HG02938 (cell line): ENCODE data around the gene CTSK.
"Not testable (repeated sequence)": the region's sequence is repeated elsewhere in the genome, so short reads cannot be mapped to it uniquely, and the experiment has no call there.

Source experiments
- ATAC-seq: cut with Tn5 transposase; IDR thresholded peaks from one replicate; pipeline ENCODE4 v1.9.1; 2021; ENCODE audit warnings: mild to moderate bottlenecking, moderate library complexity; ENCODE audit not compliant: unreplicated experiment

The CTSK gene

DNA sequence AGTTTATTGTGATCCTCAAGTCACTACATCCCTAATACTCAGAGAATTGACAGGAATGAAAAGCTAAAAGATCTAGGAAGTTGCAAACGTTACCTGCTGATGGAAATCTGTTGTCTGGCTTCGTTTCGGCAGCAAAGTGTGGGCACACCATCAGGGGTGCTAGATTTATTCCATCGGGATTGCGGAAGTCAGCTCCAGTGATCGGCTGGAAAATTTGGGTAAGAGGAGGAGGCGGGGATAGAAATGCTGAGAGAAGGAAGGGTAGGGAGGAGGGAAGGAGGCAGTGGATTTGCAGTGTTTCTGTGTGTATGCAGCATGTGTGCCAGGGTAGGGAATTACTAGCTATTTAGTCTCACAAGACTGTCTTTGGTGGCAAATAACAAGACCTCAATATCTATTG is at the start of gene CTSK:
CTSK (minus strand) TSS at position 140 of the 400 bp plus-strand sequence. CDS start 1,455 bp downstream, outside the sequence.
- ATAC-seq, result no peak

DNA sequence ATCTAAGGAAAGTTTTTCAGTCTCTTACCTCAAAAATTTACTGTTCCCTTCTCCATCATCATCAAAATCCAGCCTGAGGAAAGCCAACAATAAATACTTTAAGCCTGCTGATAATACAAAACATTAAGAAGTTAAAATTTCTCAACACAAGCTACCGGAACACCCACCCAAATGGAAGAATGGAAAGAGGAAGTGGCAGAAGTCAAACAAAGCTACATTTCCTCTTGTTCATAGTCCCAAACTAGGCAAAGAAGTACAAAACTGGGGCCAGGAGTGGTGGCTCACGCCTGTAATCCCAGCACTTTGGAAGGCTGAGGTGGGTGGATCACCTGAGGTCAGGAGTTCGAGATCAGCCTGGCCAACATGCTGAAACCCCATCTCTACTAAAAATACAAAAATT is 44.7 kb upstream of the CTSK start:
- not testable (repeated sequence) for ATAC-seq

DNA sequence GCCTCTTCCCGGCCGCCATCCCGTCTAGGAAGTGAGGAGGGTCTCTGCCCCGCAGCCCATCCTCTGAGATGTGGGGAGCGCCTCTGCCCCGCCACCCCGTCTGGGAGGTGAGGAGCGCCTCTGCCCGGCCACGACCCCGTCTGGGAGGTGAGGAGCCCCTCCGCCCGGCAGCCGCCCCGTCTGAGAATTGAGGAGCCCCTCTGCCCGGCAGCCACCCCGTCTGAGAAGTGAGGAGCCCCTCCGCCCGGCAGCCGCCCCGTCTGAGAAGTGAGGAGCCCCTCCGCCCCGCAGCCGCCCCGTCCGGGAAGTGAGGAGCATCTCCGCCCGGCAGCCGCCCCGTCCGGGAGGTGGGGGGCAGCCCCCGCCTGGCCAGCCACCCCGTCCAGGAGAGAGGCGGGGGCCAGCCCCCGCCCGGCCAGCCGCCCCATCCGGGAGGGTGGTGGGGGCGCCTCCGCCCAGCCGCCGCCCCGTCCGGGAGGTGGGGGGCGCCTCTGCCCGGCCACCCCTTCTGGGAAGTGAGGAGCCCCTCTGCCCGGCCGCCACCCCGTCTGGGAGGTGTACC is 42.8 kb upstream of the CTSK start:
- ATAC-seq, result not testable (repeated sequence)

DNA sequence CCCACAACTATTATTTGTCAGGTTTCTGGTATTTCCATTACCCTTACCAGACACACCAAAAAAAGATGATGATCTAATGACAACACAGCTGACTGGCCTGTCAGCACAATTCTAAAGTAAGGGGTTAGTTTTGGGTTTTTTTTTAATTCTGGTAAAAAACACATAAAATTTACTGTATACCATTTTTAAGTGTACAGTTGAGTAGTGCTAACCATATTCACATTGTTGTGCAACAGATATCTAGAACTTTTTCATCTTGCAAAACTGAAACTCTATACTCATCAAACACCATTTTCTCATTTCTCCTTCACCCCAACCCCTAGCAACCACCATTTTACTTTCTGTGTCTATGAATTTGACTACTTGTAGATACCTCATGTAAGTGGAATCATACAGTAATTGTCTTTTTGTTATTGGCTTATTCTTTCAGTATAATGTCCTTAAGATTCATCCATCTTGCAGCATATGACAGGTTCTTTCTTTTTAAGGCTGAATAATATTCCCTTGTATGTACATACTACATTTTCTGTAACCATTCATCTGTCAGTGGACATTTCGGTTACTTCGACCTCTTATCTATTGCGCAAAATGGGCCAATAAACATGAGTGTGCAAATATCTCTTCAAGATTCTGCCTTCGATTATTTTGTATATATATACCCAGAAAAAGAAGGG is 38.5 kb upstream of the CTSK start:
- ATAC-seq, result no peak

DNA sequence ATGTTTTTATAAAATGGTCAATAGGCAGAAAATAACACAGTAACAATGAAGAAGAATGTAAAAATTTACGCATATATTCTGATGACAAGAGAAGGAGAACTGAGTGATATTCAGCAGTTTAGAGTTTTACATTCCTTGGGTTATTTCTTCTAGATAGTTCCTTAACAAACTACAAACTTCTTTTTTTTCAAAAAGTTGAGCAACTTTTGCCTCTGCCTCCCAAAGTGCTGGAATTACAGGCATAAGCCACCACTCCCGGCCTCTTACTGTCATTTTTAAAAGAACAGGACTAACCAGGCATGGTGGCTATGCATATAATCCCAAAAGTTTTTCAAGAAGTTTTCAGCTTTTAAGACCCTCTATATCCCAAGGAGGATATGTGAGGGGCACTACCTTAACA is 35.4 kb upstream of the CTSK start:
- no peak for ATAC-seq

DNA sequence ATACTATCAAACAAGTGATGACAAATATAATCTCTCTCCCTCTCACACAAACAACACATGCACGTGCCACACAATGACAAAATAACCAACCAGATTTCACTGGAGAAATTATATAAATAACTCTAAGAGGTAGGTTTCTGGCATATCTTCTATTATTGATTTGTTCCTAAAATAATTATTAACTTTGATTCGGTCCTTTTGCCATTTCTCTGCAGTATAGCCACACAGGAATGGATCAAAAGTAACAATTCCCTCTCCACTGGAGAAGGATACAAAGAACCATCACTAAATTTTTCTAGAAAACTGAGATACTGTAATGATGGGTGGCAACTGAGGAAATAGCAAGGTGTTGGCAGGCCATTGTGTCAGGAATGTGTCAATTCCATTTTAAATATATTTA is 34.9 kb upstream of the CTSK start:
- no peak for ATAC-seq

DNA sequence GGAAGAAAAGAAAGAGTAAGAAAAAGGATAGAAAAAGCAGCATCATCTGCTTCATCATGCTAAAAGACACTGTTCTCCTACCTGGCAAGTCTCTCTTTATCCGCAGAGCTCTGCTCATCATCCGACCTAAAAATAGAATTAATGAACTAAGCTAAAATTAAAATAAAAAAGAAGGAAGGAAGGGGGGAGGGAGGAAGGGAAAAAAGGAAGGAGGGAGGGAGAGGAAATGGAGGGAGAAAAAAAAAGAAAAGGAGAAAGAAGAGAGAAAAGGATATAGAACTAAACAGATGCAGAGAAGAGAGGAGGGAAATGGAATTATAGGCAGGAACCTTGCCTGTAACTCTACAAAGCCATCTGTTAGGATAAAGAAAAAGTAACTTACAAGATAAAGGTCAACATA is 34.3 kb upstream of the CTSK start:
- ATAC-seq, result no peak

DNA sequence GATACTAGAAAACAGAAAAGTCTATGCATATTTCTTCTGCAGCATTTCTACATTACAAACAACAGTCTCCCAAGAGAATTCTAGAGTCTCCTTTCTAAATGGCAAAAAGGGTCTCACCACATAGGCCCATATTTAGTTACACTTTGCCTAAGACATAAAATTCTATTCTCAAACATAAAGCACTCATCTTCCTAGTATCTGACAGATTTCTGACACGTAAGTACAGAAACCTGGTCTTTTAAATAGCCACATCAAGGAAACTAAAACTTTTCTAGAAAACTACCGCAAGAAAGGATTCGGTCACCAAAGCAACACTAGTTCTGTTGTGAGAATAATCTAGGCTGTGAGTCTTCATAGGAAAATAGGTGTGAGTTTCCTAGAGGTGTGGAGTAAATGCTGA is 33.6 kb upstream of the CTSK start:
- ATAC-seq, result no peak

DNA sequence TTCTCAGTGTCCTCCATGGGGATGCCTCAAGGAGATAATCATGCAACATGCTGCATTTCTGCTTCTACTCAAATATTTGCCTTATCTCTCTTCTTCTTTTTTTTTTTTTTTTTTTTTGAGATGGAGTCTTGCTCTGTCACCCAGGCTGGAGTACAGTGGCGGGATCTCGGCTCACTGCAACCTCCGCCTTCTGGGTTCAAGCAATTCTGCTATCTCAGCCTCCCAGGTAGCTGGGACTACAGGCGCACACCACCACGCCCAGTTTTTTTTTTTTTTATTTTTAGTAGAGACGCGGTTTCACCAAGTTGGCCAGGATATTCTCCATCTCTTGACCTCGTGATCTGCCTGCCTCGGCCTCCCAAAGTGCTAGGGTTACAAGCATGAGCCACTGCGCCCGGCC is 32.8 kb upstream of the CTSK start:
- ATAC-seq, result not testable (repeated sequence)

DNA sequence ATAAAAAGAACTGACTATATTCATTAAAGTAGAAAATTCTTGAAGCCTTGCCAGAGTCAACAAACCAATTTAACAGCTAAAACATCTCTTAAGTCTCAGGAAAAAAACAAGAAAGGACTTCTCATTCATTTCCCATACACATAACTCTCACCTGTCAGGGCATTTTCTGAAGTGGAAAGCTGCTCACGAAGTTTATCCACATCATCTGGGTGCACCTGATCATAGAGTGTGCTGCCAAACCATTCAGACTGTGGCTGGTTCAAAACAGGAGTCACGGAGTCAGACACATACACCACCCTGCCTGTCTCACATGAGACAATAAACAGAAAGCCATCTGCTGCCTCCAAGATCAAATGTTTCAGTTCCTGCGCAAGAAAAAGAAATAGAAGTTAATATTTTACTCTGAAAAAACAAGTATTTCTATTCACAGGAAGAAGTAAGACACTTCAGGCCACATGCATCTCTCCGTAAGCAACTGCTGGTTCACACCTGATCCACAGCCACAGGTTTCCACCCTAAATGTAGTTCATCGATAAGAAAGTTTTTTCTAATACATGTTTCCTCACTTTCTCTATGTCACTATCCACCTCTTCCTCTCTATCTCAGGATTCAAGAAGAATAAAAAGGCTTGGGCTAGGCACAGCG is 28.2 kb upstream of the CTSK start:
- ATAC-seq, result peak; percentile 59

DNA sequence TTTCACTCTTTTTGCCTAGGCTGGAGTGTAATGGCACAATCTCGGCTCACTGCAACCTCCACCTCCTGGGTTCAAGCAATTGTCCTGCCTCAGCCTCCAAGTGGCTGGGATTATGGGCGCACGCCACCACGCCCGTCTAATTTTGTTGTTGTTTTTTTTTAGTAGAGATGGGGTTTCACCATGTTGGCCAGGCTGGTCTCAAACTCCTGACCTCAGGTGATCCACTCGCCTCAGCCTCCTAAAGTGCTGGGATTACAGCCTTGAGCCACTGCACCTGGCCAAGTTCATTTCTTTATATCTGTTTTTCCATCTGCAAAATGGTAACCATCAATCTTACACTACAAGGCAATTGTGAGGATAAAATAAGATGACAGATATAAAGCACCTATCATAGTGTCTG is 25.9 kb upstream of the CTSK start:
- ATAC-seq, result not testable (repeated sequence)

DNA sequence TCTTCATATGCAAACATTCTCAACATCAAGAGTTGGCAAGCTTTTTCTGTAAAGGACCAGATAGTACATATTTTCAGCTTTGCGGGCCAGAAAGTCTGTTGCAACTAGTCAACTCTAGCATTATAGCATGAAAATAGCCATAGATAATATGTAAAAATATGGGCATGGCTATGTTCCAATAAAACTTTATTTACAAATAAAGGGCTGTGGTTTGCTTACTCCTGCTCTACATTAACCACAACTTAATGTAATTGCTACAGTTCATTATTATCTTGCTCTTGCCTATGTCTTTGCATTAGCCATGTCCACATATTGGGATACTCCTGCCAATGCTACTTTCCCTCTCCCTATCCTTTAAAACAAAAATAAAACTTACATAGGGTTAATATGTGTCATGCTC is 24.5 kb upstream of the CTSK start:
- ATAC-seq, result no peak

DNA sequence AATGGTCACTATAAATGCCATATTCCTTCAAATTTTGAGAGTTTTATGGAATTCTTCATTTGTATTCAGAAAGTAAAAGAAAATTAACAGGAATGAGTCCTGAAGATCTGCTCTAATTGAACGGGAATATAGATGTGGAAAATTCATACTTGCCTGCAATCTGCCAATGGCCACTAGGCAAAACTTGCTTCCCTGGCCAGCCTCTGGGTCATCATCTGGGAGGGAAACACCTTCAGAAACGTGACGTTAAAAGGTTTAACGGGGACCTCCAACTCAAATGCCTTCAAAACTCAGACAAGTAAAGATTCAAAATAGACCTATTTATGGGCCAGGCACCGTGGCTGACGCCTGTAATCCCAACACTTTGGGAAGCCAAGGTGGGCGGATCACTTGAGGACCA is 21.7 kb upstream of the CTSK start:
- ATAC-seq, result no peak

DNA sequence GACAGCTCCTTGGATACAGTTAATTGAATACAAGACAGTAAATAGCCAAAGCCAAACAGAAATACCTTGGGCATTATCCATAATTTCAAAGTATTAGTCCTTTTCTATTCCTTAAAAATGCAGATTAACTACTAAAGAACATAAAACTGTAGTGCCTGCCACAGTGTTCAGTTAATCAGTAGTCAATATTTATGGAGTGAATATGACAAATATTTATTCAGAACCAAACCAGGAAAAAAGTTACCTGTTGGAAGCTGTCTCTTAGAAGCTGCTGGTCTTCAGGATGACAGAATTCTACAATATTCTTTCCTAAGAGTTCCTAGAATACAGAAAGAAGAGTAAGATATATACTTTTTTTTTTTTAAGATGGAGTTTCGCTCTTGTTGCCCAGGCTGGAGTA is 18.2 kb upstream of the CTSK start:
- ATAC-seq, result no peak

DNA sequence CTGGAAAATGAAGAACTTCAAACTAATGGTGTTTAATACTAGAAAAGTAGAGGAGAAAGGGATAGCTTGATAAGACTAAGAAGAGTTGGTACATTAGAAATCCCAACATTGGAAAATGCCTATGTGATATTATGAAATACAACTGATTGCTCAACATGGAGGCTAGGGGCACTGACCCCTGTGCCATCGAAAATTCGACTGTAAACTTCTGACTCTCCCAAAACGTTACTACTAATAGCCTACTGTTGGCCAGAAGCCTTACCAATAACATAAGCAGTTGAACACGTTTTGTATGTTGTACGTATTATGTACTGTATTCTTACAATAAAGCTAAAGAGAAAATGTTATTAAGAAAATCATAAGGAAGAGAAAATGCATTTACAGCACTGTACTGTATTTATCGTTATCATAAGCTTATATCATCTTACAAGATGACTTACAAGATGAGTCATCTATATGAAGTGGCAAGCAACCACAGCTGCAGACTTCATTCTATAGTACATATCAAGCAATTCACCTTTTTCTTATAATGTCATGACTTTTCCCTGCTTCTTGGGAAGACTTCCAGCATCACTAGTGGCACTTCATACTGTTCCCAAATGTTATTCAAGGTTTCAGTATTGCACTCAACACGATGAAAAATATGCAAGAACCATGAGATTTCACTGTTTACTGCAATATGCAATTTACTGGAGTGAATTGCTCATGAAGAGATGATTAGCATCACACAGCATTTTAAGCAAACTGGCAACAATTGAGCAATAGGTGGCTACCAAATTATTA is 12.9 kb upstream of the CTSK start:
- ATAC-seq, result no peak

DNA sequence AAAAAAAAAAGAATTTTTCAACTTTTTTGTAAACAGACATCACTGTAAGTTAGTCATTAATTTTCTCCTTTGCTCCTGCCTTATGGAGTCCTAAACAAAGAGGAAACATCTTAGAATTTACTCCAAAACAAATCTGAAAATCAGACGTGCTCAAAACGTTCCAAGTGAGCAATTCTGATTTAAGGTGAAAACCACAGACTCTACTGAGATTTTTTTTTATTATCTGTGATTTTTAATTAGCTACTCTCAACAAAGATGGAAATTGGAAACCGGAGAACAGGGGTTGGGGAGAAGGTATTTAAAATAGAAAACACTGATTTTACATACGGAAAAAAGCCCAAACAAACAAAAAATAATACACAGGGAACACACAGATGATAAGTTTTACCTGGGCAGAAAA is 7.8 kb upstream of the CTSK start:
- ATAC-seq, result no peak

DNA sequence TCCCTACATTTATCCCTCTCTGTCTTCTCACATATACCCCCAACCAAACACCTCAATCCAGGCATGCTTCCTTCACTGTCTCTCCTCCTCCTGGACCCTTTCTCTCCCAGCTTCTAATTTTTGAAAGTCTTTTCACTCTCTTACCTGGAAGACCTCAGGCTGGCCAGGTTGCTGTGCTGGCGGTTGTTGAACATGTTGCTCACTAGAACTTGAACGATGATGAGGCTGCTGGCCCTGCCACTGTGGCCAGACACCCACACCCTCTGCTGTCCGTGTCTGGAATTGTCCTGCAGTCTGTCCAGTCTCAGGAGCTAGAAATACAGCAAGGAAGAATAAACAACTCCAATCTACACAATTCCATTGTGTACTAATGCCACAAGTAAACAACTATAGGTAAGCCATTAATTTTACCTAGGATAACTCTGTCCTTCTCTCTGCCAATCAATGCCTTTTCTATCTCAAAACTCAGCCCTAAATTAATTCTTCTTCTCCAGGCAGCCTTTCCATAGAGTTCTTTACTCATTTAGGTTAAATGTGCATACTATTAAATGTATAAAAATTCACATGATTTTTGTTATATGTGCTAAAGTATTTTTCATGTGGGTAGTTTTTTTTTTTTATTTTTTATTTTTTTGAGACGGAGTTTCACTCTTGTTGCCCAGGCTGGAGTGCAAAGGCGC is 5.1 kb upstream of the CTSK start:
- ATAC-seq, result no peak

DNA sequence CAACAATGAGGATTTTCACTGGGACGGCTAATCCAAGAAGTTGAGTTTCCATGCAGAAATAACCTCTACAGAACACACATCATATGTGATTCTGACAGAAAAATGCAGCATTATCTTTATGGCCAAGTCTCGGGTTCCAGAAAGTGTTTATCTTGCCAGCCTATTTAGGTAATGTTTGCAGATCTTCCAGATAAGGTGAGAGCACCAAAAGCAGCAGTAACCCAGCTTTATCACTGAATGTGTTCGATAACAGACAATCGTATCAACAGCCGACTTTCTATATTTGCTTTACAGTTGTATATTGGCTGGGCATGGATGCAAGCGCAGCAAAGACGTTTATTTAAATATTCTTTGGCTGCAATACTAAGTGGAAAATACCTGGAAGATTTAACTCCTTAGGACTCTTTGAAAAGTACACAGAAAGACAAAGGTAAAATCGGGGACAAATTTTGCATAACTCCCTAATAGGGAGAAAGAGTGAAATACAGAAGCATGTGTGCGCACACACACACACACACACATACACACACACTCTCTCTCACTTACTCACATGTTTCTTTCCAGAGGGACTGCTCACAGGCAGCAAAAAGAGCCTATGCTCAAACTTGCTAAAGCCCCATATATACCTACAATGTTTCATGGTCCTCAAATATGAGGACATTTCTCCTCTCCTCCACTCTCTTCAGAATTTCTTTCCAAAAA is 3.0 kb upstream of the CTSK start:
- ATAC-seq, result no peak

DNA sequence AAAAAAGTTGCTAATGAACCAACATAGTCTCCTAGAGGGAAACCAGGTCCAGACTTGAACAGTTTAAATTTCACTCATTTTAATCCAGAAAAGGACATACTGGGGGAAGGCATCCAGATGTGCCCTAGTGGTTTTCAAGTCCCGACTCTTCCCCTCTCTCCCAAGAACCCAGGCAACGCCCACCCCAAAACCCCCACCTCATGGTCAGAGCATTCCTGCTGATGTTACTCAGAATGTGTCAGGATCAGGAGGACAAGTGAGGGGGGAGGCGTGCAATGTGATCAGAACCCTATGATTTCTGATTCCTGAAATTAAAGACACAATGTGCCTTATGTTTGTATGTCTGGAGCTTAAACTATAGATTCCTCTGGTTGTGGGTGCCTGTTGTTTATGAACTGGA is 1.6 kb upstream of the CTSK start:
- ATAC-seq, result no peak

DNA sequence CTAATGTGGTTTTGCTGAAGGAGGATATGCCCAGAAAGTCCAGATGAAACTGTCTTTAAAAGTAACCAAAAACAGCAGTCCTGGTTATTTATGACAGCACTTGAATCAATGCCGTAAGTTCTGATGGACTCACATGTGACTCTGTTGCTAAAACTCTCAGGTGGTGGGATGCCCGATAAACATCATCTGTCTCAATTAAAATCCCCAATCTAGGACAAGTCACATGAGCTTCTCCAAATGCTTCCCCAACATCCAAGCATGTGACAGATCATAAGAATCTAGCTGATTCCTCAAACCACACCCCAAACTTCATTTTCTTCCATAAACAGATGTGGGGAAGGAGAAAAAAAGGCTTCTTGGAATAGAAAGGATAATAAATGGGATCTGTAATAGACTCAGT is 786 bp upstream of the CTSK start:
- ATAC-seq, result no peak
